HEK293T (cell line): ENCODE measurements around the gene ARID1A.

Source experiments
- FOXA1 ChIP-seq: fragments of 450-650 bp; IDR thresholded peaks from 2 replicates; pipeline ENCODE4 v1.6.1; 2016; ENCODE audit warnings: mild to moderate bottlenecking
- HDGF ChIP-seq: fragments of 450-650 bp; IDR thresholded peaks from 2 replicates; pipeline ENCODE4 v1.6.1; 2017; ENCODE audit warnings: antibody characterized with exemption, borderline replicate concordance
- SP1 ChIP-seq: fragments of 450-650 bp; IDR thresholded peaks from 2 replicates; pipeline ENCODE4 v1.6.1; 2017
- SUZ12 ChIP-seq: fragments of 450-650 bp; IDR thresholded peaks from 2 replicates; pipeline ENCODE4 v1.6.1; 2016; ENCODE audit warnings: mild to moderate bottlenecking
- TARDBP ChIP-seq: fragments of 450-650 bp; IDR thresholded peaks from 2 replicates; pipeline ENCODE4 v1.6.1; 2016

GRCh38 chr1:26711777-26712176 is 16.0 kb downstream of the ARID1A start:
- TF ChIP-seq SP1, result no peak
- no peak for TF ChIP-seq HDGF
- TF ChIP-seq TARDBP, result no peak
- no peak for TF ChIP-seq FOXA1
- no peak for TF ChIP-seq SUZ12
